ENCODE results near the gene CFAP74. TPM values are rescaled to one million over a fixed set of nuclear protein-coding genes. Genes with fewer than 3 reads are reported as not detected.

The CFAP74 gene
- polyA plus RNA-seq, 1 donor (not counting 4 experiments of a cell fraction or from before 2014, with no cell fraction given), result not detected

GRCh38 chr1:1971688-1972087, 31.9 kb downstream of the CFAP74 start:
- no peaks in the 10 kb centered on the region for H3K27me3 ChIP-seq (ENCODE audit: control insufficient read depth, extremely low read depth, insufficient read depth, low read length)
- TF ChIP-seq CTCF (optimal IDR thresholded peaks at IDR 0.05 in 1 of 3, IDR thresholded peaks at IDR 0.05 in 1 of 3, conservative IDR thresholded peaks at IDR 0.05 in 1 of 3; ENCODE audit: extremely low read depth in 1 of 3, insufficient read depth in 2 of 3, low read length in 3 of 3) (no peak), EZH2 (IDR thresholded peaks at IDR 0.05; ENCODE audit: low read length) (no peak)
- H3K9me3 ChIP-seq (ENCODE audit: control insufficient read depth, low read depth, low read length), result peaks cover 6% of the 10 kb centered on the region
- H3K79me2 ChIP-seq (ENCODE audit: control insufficient read depth, insufficient read depth, low read length), result no peaks in the 10 kb centered on the region
- H3K9me1 ChIP-seq (ENCODE audit: control insufficient read depth, extremely low read depth, insufficient read depth, low read length), result no peaks in the 10 kb centered on the region
- H3K4me1 ChIP-seq (ENCODE audit: control insufficient read depth, extremely low read depth, insufficient read depth, low read length), result peaks cover 18% of the 10 kb centered on the region
- H3K27ac ChIP-seq (ENCODE audit: control insufficient read depth, insufficient read depth, low read length), result no peak overlapping the region
- H4K20me1 ChIP-seq (ENCODE audit: control insufficient read depth, extremely low read depth, insufficient read depth, low read length), result no peaks in the 10 kb centered on the region
- H2AFZ ChIP-seq (ENCODE audit: control insufficient read depth, low read length), result no peak overlapping the region
- no peak overlapping the region for H3K9ac ChIP-seq (ENCODE audit: control insufficient read depth, extremely low read depth, insufficient read depth, low read length)
- FAIRE-seq (no peak), DNase-seq (ENCODE audit: low read depth, low spot score) (no peak)
- H3K36me3 ChIP-seq (ENCODE audit: control insufficient read depth in 2 of 2, extremely low read depth in 1 of 2, insufficient read depth in 2 of 2, low read length in 2 of 2), result no peaks in the 10 kb centered on the region
- dilution Hi-C loops (cut with MboI; ENCODE audit: extremely low pct_ligation_motif_present, low sequenced_read_pairs), result no loop called here
- no peak overlapping the region for H3K4me3 ChIP-seq (ENCODE audit: control insufficient read depth in 2 of 3, extremely low read depth in 1 of 3, insufficient read depth in 2 of 3, low read depth in 1 of 3, low read length in 3 of 3)
- no peak overlapping the region for H3K4me2 ChIP-seq (ENCODE audit: control insufficient read depth, extremely low read depth, insufficient read depth, low read depth, low read length)

GRCh38 chr1:1971017-1971416, 32.6 kb downstream of the CFAP74 start:
- H3K27ac ChIP-seq (ENCODE audit: control insufficient read depth, insufficient read depth, low read length), result no peak overlapping the region
- DNase-seq (ENCODE audit: low read depth, low spot score) (no peak), FAIRE-seq (no peak)
- no peaks in the 10 kb centered on the region for H3K36me3 ChIP-seq (ENCODE audit: control insufficient read depth in 2 of 2, extremely low read depth in 1 of 2, insufficient read depth in 2 of 2, low read length in 2 of 2)
- dilution Hi-C loops (cut with MboI; ENCODE audit: extremely low pct_ligation_motif_present, low sequenced_read_pairs), result no loop called here
- peaks cover 6% of the 10 kb centered on the region for H3K9me3 ChIP-seq (ENCODE audit: control insufficient read depth, low read depth, low read length)
- H3K27me3 ChIP-seq (ENCODE audit: control insufficient read depth, extremely low read depth, insufficient read depth, low read length), result no peaks in the 10 kb centered on the region
- TF ChIP-seq CTCF (optimal IDR thresholded peaks at IDR 0.05 in 1 of 3, IDR thresholded peaks at IDR 0.05 in 1 of 3, conservative IDR thresholded peaks at IDR 0.05 in 1 of 3; ENCODE audit: extremely low read depth in 1 of 3, insufficient read depth in 2 of 3, low read length in 3 of 3), result no peak
- TF ChIP-seq EZH2 (IDR thresholded peaks at IDR 0.05; ENCODE audit: low read length), result no peak
- no peak overlapping the region for H3K4me3 ChIP-seq (ENCODE audit: control insufficient read depth in 2 of 3, extremely low read depth in 1 of 3, insufficient read depth in 2 of 3, low read depth in 1 of 3, low read length in 3 of 3)
- H3K9me1 ChIP-seq (ENCODE audit: control insufficient read depth, extremely low read depth, insufficient read depth, low read length), result no peaks in the 10 kb centered on the region
- no peak overlapping the region for H3K9ac ChIP-seq (ENCODE audit: control insufficient read depth, extremely low read depth, insufficient read depth, low read length)
- no peaks in the 10 kb centered on the region for H3K79me2 ChIP-seq (ENCODE audit: control insufficient read depth, insufficient read depth, low read length)
- H3K4me2 ChIP-seq (ENCODE audit: control insufficient read depth, extremely low read depth, insufficient read depth, low read depth, low read length), result no peak overlapping the region
- H3K4me1 ChIP-seq (ENCODE audit: control insufficient read depth, extremely low read depth, insufficient read depth, low read length), result peaks cover 18% of the 10 kb centered on the region
- H2AFZ ChIP-seq (ENCODE audit: control insufficient read depth, low read length), result no peak overlapping the region
- no peaks in the 10 kb centered on the region for H4K20me1 ChIP-seq (ENCODE audit: control insufficient read depth, extremely low read depth, insufficient read depth, low read length)
